ENCODE measurements around the gene CCDC142. TPM values are rescaled to one million over a fixed set of nuclear protein-coding genes. Genes with fewer than 3 reads are reported as not detected.

CCDC142 gene
- total and polyA plus RNA-seq, 9 of the 15 experiments (the other 6 are each of a cell fraction or from before 2014, with no cell fraction given) = 0.55 to 11.7 (median 7.2) TPM

DNA sequence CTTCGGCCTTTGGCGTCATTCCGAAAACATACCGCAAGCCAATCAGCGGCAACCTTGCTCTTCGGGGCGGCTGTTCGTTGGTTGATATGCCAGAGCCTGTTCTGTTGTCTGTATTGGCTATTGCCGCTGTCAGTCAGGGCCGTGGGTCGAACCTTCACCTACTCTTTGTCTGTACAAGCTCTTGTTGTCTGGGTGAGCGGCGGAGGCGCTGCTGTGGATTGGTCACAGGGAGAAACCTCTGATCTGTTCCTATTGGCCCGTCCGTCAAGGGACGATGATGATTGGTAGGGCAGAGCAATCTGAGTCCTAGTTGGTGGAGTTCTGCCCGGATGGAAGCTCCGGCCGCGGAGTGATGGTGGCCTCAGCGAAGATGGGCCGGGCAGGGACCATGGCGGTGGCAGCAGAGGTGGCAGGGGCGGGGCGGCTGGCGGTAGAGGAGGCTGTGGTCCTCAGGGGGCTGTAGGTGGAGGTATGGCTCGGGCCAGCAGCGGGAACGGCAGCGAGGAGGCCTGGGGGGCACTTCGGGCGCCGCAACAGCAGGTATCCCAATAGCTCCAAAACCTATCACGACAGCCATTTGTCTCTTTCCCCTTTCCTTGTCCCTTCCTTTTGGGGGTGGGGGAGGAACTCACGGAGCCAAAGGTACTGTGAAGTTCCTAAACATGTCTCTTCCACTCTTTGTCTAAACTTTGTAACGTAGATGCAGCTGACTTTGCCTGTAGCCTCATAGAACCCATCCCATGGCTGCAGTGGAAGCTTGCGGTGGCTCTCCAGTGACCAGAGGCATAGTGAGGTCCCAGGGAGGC, 24.5 kb downstream of the CCDC142 start, which contains the start of gene WBP1 (continued):
- peak in 1 of 2 experiments; percentile 38; a peak in 1 of 4 replicates for TF ChIP-seq RCOR1 (IDR thresholded peaks at IDR 0.05; ENCODE audit: borderline replicate concordance in 1 of 2, low read depth in 2 of 2, low read length in 2 of 2)
- TF ChIP-seq, protein P1, sequence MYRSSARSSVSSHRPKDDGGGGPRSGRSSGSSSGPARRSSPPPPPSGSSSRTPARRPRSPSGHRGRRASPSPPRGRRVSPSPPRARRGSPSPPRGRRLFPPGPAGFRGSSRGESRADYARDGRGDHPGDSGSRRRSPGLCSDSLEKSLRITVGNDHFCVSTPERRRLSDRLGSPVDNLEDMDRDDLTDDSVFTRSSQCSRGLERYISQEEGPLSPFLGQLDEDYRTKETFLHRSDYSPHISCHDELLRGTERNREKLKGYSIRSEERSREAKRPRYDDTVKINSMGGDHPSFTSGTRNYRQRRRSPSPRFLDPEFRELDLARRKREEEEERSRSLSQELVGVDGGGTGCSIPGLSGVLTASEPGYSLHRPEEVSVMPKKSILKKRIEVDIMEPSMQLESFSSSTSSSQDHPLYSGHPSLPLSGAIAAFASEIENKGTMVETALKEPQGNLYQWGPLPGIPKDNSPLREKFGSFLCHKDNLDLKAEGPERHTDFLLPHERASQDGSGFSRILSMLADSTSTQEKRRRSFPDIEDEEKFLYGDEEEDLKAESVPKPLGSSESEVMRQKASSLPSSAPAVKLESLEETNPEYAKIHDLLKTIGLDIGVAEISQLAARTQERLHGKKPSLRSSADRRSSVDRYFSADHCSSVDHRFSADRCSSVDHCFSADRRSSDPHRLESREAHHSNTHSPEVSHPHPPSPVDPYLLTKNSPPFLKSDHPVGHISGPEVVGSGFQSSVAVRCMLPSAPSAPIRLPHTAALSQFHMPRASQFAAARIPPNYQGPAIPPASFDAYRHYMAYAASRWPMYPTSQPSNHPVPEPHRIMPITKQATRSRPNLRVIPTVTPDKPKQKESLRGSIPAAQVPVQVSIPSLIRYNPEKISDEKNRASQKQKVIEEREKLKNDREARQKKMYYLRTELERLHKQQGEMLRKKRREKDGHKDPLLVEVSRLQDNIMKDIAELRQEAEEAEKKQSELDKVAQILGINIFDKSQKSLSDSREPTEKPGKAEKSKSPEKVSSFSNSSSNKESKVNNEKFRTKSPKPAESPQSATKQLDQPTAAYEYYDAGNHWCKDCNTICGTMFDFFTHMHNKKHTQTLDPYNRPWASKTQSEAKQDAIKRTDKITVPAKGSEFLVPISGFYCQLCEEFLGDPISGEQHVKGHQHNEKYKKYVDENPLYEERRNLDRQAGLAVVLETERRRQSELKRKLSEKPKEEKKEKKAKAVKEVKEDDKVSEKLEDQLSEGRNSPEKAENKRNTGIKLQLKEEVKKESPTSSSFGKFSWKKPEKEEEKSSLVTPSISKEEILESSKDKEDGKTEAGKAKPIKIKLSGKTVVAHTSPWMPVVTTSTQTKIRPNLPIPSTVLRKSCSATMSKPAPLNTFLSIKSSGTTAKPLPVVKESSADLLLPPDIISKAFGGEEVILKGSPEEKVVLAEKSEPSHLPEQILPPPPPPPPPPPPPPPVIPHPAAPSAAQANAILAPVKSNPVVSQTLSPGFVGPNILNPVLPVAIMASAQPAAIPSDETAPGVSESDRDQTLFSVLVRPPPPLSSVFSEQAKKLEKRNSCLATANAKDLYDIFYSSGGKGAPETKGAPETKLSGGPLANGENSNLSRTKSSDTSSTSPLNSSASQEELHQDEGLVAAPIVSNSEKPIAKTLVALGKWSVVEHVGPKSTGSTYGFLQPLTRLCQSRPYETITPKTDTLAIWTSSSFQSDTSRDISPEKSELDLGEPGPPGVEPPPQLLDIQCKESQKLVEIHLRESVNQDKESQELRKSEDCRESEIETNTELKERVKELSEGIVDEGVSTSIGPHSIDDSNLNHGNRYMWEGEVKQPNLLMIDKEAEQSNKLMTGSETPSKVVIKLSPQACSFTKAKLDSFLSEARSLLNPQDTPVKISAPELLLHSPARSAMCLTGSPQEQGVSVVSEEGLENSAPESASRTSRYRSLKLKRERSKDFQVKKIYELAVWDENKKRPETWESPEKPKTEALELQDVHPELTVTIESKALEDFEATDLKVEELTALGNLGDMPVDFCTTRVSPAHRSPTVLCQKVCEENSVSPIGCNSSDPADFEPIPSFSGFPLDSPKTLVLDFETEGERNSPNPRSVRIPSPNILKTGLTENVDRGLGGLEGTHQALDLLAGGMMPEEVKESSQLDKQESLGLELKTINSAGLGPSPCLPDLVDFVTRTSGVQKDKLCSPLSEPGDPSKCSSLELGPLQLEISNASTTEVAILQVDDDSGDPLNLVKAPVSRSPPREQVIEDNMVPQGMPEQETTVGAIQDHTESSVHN (IDR thresholded peaks at IDR 0.05; ENCODE audit: borderline replicate concordance in 1 of 2, low read depth in 1 of 2) = no peak
- peak; percentile 52; the same call in 1 of the 2 replicates for TF ChIP-seq ZBTB40 (IDR thresholded peaks at IDR 0.05)
- TF ChIP-seq ZBTB40 (CRISPR knock-in tag; IDR thresholded peaks at IDR 0.05) = no peak
- no peak for TF ChIP-seq MCM5 (IDR thresholded peaks at IDR 0.05; ENCODE audit: low read depth)
- no peak for TF ChIP-seq ZNF253 (CRISPR knock-in tag; conservative IDR thresholded peaks at IDR 0.05)
- peak; percentile 12; the same call in 1 of the 2 replicates for TF ChIP-seq TFAP4 (CRISPR knock-in tag; IDR thresholded peaks at IDR 0.05; ENCODE audit: borderline replicate concordance)

Data from K562 (cell line).